GM12801 (cell line): Measurements from ENCODE around the gene RIMS3.

Source experiments
- TF ChIP-seq, protein P1 (sequence below): IDR thresholded peaks from one replicate; pipeline ENCODE4 v1.5.1; 2011; ENCODE audit warnings: control low read depth; ENCODE audit not compliant: insufficient read length; ENCODE audit errors: extremely low read depth

RIMS3 gene

DNA sequence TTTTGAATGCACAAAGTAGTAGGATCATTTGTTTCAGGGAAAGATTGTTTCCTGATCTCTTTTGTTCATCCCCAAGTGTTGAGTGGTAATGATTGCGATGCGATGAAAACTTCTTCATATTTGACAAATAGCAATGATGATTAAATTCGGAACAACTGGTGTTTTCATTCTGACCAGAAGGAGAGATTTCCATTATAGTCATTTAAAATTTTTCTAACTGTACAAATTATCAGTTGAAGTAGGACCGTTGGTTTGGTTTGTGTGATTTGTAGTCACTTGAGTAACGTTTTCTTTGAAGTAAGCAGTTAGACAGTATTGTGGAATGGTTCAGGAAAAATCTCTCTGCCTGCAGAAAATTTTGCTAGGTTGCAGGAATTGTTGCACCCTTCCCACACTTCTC lies 32.0 kb upstream of the RIMS3 start:
- TF ChIP-seq, protein P1, sequence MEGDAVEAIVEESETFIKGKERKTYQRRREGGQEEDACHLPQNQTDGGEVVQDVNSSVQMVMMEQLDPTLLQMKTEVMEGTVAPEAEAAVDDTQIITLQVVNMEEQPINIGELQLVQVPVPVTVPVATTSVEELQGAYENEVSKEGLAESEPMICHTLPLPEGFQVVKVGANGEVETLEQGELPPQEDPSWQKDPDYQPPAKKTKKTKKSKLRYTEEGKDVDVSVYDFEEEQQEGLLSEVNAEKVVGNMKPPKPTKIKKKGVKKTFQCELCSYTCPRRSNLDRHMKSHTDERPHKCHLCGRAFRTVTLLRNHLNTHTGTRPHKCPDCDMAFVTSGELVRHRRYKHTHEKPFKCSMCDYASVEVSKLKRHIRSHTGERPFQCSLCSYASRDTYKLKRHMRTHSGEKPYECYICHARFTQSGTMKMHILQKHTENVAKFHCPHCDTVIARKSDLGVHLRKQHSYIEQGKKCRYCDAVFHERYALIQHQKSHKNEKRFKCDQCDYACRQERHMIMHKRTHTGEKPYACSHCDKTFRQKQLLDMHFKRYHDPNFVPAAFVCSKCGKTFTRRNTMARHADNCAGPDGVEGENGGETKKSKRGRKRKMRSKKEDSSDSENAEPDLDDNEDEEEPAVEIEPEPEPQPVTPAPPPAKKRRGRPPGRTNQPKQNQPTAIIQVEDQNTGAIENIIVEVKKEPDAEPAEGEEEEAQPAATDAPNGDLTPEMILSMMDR, result no peak

DNA sequence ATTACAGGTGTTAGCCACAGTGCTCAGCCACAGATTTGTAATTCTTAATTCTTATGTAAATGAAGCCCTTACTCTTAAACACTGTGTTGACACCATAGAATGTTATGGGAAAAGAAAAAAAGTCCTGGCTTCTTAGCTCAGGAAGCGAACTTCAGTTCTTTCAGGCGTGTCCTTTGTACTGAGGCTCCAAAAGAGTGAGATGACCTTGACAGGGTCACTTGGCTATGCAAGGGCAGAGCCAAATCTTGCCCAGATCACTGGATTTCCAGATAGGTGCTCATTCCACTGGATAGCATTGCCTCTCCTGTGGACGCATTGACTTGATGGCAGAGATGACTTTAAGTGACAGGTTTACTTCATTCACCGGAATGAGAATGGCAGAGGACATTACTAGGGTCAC lies 30.8 kb upstream of the RIMS3 start:
- TF ChIP-seq, protein P1, result no peak

DNA sequence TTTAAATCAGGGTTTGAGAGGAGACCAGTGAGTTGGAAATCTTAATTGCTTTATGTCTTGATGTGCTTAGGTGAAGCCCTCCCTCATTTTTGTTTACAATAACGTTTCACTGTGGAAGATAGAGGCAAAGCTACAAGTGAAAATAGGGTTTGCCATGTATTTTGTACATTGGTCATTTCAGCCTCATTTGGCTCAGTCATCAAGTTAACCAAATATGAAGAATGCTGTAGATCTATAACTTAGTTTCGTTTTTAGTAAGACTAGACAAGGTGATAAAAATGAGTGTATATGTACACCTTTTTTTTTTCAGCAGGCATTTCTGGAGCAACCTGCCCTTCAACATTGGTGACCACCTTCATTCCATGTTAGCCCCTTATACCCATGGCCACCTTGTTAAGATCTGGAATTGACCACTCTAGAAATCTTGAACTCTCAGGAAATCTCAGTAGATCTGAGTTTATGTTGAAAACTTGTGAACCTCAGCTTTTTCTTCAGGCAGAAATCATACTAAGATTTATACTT lies 28.9 kb upstream of the RIMS3 start:
- TF ChIP-seq, protein P1, result no peak

DNA sequence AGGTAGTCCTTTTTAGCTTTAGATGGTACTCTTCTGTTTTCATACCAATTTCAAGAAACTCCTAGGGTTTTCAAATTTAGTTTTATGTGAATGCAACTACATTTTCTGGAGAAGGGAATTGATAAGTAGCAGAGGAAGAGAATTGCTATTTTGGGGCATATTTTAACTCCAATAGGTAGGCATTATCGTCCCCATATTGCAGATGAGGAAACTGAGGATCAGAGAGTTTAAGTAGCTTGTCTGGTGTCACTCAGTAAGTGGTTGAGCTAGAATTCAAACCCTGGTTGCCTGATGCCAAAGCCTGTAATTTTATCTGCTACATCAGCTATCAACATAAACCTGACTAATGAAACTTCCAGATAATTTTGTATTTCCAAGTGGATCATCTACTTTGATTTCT lies 27.9 kb upstream of the RIMS3 start:
- TF ChIP-seq, protein P1, result no peak

DNA sequence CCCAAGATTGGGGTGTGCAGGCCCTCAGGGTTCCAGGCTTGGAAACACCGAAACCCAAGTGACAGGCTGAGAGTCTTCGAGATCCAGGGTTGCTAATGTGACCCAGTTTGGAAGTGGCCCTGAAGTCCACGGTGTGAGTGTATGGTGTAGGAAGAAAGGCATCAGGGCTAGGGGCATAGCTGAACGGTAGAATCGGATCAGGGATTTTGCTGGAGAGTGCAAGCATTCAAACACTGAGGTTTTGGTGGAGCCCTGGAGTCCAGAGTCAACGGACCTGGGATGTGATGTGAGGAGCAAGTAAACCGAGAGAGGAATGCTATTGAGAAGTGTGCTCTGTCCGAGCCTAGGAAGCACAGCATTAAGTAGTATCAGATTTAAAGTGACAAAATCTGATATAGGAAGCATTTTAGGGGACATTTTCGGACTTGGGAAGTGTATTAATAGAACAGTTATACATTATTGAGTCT lies 27.0 kb upstream of the RIMS3 start:
- TF ChIP-seq, protein P1, result no peak

DNA sequence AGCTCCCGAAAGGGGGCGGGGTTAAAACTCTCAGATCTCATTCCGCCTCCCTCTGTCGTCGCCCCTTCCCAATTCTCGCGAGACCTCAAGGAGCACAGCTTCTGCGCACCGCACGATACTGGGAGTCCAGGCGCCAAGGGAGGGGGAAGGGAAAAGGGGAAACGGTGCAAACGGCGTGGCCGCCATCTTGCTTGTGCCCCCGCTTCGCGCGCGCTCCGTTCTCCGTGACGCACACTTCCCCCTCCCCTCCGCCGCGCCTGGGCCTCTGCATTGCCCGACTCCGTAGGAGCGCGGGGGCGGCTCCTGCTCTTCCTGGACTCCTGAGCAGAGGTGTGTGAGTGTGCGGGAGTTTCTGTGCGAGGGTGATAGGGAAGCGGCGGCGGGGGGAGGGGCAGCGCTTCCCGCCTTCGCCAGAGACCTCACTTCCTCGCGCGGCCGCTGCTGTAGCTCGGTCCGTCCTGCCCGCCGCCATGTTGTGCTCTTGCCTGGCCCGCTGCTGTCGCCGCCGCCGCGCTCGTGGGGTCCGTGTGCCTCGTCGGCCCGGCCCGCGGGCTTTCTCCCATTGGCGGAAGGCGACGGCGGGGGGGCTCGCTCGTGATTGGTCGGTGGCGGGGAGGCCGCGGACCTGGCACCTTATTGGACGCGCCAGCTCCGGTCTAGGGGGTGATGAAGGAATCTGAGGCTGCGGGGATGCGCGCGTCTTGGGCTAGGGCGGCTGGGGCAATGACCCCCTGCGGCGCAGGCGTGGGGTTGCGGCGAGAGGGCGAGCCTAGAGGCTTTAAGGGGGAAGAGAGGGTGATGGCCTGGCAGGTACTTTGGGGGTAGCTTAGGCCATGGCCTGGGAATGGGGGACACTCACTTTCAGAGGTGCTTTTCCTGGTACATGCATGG lies 26.3 kb upstream of the RIMS3 start, which contains the start of gene NFYC:
Gene NFYC, plus strand, starts transcription at position 167 of the 891 bp plus-strand sequence. CDS start 47,140 bp downstream, outside the sequence.
- TF ChIP-seq, protein P1, result no peak

DNA sequence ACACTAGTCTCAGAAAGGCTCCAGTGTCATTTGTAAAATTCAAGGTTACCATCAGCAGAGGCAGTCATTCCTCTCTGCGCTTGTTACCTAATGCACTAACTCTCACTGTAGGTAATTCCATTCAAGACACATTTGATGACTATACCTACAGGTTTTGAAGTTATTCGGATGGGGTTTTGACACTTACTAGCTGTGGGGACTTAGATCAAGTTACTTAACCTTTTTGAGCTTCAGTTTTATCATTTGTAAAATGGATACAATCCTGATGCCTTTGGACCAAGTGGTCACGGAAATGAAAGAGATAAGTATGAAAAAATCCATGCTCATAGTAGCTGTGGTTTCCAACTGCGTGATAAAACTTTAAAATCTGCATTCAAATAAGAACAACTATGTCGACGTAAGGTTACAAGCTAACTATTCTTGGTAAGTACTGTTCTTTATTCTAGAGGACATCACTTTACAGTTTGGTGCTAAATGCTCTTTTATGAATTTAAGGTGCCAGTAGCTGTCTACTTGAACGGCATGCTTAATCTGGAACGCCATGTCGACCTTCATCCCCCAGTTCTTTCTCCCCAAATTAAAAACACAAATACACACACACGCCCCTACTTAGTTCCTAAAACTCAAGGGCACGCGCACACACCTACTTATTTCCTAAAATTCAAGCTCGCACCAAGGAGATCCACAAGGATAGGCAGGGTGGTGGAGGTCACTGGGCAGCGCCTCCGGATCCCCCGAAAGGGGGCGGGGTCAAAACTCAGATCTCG lies 25.5 kb upstream of the RIMS3 start:
- TF ChIP-seq, protein P1, result no peak
